ENCODE measurements around the gene HORMAD1. TPM values are rescaled to one million over a fixed set of nuclear protein-coding genes. Genes with fewer than 3 reads are reported as not detected.

HORMAD1 gene
- total and polyA plus RNA-seq, 2 donors (not counting 1 experiment from before 2014, with no cell fraction given), result not detected

DNA sequence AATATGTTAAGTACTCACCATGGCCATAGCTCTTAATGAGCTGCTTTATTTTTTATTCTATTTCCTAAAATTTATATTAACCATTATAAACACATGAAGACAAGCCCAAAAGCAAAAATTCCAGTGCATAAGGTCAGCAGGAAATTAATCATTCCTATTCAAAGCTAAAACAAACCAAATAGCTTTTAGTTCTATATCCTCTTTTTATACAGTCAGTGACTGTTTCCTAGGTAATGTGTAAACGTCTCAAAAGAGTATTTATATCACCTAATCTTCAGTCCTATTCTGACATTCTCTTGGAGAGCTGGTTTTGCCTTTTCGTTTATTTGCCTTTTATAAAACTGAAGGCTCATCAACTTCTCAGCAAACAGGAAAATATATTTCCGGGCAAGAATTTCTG is 28.0 kb downstream of the HORMAD1 start:
- H3K27ac ChIP-seq (ENCODE audit: insufficient read depth, low read length), result no peak overlapping the region
- H3K9me3 ChIP-seq (ENCODE audit: control insufficient read depth, insufficient read depth, low read depth, low read length), result no peaks in the 10 kb centered on the region
- TF ChIP-seq EZH2 (IDR thresholded peaks at IDR 0.05; ENCODE audit: low read length, missing control alignments), result no peak
- TF ChIP-seq, protein P1, sequence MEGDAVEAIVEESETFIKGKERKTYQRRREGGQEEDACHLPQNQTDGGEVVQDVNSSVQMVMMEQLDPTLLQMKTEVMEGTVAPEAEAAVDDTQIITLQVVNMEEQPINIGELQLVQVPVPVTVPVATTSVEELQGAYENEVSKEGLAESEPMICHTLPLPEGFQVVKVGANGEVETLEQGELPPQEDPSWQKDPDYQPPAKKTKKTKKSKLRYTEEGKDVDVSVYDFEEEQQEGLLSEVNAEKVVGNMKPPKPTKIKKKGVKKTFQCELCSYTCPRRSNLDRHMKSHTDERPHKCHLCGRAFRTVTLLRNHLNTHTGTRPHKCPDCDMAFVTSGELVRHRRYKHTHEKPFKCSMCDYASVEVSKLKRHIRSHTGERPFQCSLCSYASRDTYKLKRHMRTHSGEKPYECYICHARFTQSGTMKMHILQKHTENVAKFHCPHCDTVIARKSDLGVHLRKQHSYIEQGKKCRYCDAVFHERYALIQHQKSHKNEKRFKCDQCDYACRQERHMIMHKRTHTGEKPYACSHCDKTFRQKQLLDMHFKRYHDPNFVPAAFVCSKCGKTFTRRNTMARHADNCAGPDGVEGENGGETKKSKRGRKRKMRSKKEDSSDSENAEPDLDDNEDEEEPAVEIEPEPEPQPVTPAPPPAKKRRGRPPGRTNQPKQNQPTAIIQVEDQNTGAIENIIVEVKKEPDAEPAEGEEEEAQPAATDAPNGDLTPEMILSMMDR (conservative IDR thresholded peaks at IDR 0.05 in 1 of 2, IDR thresholded peaks at IDR 0.05 in 1 of 2; ENCODE audit: low read depth in 1 of 2, low read length in 2 of 2), result no peak
- H4K20me1 ChIP-seq (ENCODE audit: control insufficient read depth, extremely low read depth, insufficient read depth, low read length), result no peaks in the 10 kb centered on the region
- no peak overlapping the region for H3K4me3 ChIP-seq (replicated peaks in 1 of 4; ENCODE audit: control extremely low read depth in 1 of 4, insufficient read depth in 1 of 4, low read depth in 3 of 4, low read length in 4 of 4)
- peaks cover 2% of the 10 kb centered on the region for H3K36me3 ChIP-seq (ENCODE audit: control insufficient read depth, insufficient read depth, low read length)
- H3K4me2 ChIP-seq (ENCODE audit: extremely low read depth, insufficient read depth, low read length), result no peak overlapping the region
- no peak overlapping the region for H3K9ac ChIP-seq (ENCODE audit: insufficient read depth, low read length)
- DNase-seq (ENCODE audit: low read depth in 2 of 2), result no peak
- peaks cover 4% of the 10 kb centered on the region for H3K79me2 ChIP-seq (ENCODE audit: control insufficient read depth, insufficient read depth, low read length)
- no peak overlapping the region for H2AFZ ChIP-seq (ENCODE audit: low read length)
- H3K27me3 ChIP-seq (ENCODE audit: control insufficient read depth, insufficient read depth, low read length), result no peaks in the 10 kb centered on the region
- no peaks in the 10 kb centered on the region for H3K4me1 ChIP-seq (ENCODE audit: control insufficient read depth, extremely low read depth, insufficient read depth, low read length)

DNA sequence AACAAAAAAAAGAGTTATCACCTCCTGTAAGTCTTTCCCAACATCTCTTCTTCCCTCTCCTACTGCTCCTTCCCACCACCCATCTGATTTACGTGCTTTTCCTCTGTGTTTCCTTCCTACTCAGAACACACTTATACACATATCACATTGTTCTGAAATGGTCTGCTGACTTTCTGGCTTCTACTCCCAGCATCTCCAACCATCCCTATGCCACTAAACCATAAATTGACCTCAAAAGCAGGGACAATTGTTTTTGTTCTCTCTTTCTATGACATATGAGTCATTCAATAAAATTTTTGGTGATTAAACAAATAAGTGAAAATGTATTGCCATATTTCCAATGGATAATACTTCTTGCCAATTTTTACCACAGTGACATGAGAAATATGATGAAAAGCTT is 31.9 kb downstream of the HORMAD1 start:
- no peak overlapping the region for H2AFZ ChIP-seq (ENCODE audit: low read length)
- no peaks in the 10 kb centered on the region for H3K27me3 ChIP-seq (ENCODE audit: control insufficient read depth, insufficient read depth, low read length)
- H3K4me2 ChIP-seq (ENCODE audit: extremely low read depth, insufficient read depth, low read length), result no peak overlapping the region
- no peaks in the 10 kb centered on the region for H4K20me1 ChIP-seq (ENCODE audit: control insufficient read depth, extremely low read depth, insufficient read depth, low read length)
- no peak overlapping the region for H3K9ac ChIP-seq (ENCODE audit: insufficient read depth, low read length)
- TF ChIP-seq, protein P1 (conservative IDR thresholded peaks at IDR 0.05 in 1 of 2, IDR thresholded peaks at IDR 0.05 in 1 of 2; ENCODE audit: low read depth in 1 of 2, low read length in 2 of 2), result no peak
- no peak for TF ChIP-seq EZH2 (IDR thresholded peaks at IDR 0.05; ENCODE audit: low read length, missing control alignments)
- H3K4me3 ChIP-seq (replicated peaks in 1 of 4; ENCODE audit: control extremely low read depth in 1 of 4, insufficient read depth in 1 of 4, low read depth in 3 of 4, low read length in 4 of 4), result no peak overlapping the region
- H3K27ac ChIP-seq (ENCODE audit: insufficient read depth, low read length), result no peak overlapping the region
- DNase-seq (ENCODE audit: low read depth in 2 of 2), result no peak
- no peaks in the 10 kb centered on the region for H3K9me3 ChIP-seq (ENCODE audit: control insufficient read depth, insufficient read depth, low read depth, low read length)
- H3K36me3 ChIP-seq (ENCODE audit: control insufficient read depth, insufficient read depth, low read length), result peaks cover 2% of the 10 kb centered on the region
- no peaks in the 10 kb centered on the region for H3K79me2 ChIP-seq (ENCODE audit: control insufficient read depth, insufficient read depth, low read length)
- H3K4me1 ChIP-seq (ENCODE audit: control insufficient read depth, extremely low read depth, insufficient read depth, low read length), result no peaks in the 10 kb centered on the region

DNA sequence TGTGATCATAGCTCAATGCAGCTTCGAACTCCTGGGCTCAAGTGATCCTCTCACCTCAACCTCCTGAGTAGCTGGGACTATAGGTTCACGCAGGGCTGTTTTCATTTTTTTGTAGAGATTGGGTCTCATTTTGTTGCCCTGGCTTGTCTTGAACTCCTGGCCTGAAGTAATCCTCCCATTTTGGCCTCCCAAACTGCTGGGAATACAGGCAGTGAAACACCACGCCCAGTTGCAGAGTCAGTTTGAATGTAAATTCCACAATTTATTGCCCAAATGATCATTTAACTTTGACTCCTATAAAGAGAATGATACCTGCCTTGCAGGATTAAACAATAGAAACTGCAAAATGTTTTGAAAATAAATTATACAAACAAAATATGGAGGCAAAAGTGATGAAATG is 34.4 kb downstream of the HORMAD1 start:
- Histone ChIP-seq H4K20me1 (ENCODE audit: control insufficient read depth, extremely low read depth, insufficient read depth, low read length) (no peaks in the 10 kb centered on the region), H3K27me3 (ENCODE audit: control insufficient read depth, insufficient read depth, low read length) (no peaks in the 10 kb centered on the region), H3K27ac (ENCODE audit: insufficient read depth, low read length) (no peak overlapping the region), H2AFZ (ENCODE audit: low read length) (no peak overlapping the region), H3K4me3 (replicated peaks in 1 of 4; ENCODE audit: control extremely low read depth in 1 of 4, insufficient read depth in 1 of 4, low read depth in 3 of 4, low read length in 4 of 4) (no peak overlapping the region), H3K4me2 (ENCODE audit: extremely low read depth, insufficient read depth, low read length) (no peak overlapping the region), H3K9ac (ENCODE audit: insufficient read depth, low read length) (no peak overlapping the region), H3K9me3 (ENCODE audit: control insufficient read depth, insufficient read depth, low read depth, low read length) (no peaks in the 10 kb centered on the region), H3K4me1 (ENCODE audit: control insufficient read depth, extremely low read depth, insufficient read depth, low read length) (no peaks in the 10 kb centered on the region), H3K79me2 (ENCODE audit: control insufficient read depth, insufficient read depth, low read length) (no peaks in the 10 kb centered on the region), H3K36me3 (ENCODE audit: control insufficient read depth, insufficient read depth, low read length) (peaks cover 2% of the 10 kb centered on the region)
- DNase-seq (ENCODE audit: low read depth in 2 of 2), result no peak
- TF ChIP-seq, protein P1 (conservative IDR thresholded peaks at IDR 0.05 in 1 of 2, IDR thresholded peaks at IDR 0.05 in 1 of 2; ENCODE audit: low read depth in 1 of 2, low read length in 2 of 2), result no peak
- no peak for TF ChIP-seq EZH2 (IDR thresholded peaks at IDR 0.05; ENCODE audit: low read length, missing control alignments)

All from fibroblast of lung (primary cell).